MM.1S (cell line): ENCODE measurements around the gene TPCN1.

Experiments
- EZH2 ChIP-seq: fragments of 300-600 bp; sonication (generic); optimal IDR thresholded peaks from 2 replicates; pipeline ENCODE3; 2017; ENCODE audit warnings: low read depth, mild to moderate bottlenecking, antibody characterized with exemption, low read length, mixed read lengths
- TF ChIP-seq, protein P1 (sequence below): fragments of 300-600 bp; sonication (generic); IDR thresholded peaks from 2 replicates; pipeline ENCODE4 v1.5.1; 2016; ENCODE audit warnings: antibody characterized with exemption, low read length, mixed read lengths

- TF ChIP-seq, protein P1, sequence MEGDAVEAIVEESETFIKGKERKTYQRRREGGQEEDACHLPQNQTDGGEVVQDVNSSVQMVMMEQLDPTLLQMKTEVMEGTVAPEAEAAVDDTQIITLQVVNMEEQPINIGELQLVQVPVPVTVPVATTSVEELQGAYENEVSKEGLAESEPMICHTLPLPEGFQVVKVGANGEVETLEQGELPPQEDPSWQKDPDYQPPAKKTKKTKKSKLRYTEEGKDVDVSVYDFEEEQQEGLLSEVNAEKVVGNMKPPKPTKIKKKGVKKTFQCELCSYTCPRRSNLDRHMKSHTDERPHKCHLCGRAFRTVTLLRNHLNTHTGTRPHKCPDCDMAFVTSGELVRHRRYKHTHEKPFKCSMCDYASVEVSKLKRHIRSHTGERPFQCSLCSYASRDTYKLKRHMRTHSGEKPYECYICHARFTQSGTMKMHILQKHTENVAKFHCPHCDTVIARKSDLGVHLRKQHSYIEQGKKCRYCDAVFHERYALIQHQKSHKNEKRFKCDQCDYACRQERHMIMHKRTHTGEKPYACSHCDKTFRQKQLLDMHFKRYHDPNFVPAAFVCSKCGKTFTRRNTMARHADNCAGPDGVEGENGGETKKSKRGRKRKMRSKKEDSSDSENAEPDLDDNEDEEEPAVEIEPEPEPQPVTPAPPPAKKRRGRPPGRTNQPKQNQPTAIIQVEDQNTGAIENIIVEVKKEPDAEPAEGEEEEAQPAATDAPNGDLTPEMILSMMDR = no peak
- TF ChIP-seq EZH2 = no peak
These were observed 63.5 kb downstream of the TPCN1 start for GRCh38 chr12:113284751-113285150.
